22Rv1 (cell line): Measurements from ENCODE around the gene ANAPC4.

Source experiments
- ZFX ChIP-seq: fragments of 450-650 bp; IDR thresholded peaks from 2 replicates; pipeline ENCODE4 v1.6.1; 2017; ENCODE audit warnings: antibody characterized with exemption, borderline replicate concordance
- TF ChIP-seq, protein P1 (sequence below): fragments of 450-650 bp; IDR thresholded peaks from 2 replicates; pipeline ENCODE4 v1.5.1; 2017; ENCODE audit warnings: mild to moderate bottlenecking

DNA sequence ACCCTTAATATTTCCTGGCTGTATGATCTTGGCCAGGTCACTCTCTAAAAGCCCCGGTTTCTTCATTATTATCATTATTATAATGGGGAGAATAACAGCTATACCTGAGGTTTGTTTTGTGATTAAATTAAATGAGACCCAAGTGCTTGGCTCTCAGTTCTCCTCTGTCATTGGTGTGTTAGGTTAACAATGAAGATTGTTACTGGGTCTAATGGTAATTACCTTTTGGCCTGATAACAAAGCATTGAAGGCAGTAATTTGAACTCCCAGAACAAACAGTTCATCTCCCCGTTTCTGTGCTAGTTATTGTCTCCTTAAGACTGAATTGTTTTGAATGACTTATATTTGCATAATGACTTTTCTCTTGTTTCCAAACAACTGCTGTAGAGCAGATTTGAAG, 6.8 kb upstream of the ANAPC4 start:
- TF ChIP-seq, protein P1, sequence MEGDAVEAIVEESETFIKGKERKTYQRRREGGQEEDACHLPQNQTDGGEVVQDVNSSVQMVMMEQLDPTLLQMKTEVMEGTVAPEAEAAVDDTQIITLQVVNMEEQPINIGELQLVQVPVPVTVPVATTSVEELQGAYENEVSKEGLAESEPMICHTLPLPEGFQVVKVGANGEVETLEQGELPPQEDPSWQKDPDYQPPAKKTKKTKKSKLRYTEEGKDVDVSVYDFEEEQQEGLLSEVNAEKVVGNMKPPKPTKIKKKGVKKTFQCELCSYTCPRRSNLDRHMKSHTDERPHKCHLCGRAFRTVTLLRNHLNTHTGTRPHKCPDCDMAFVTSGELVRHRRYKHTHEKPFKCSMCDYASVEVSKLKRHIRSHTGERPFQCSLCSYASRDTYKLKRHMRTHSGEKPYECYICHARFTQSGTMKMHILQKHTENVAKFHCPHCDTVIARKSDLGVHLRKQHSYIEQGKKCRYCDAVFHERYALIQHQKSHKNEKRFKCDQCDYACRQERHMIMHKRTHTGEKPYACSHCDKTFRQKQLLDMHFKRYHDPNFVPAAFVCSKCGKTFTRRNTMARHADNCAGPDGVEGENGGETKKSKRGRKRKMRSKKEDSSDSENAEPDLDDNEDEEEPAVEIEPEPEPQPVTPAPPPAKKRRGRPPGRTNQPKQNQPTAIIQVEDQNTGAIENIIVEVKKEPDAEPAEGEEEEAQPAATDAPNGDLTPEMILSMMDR, result no peak
- no peak for TF ChIP-seq ZFX
